GM12873 (cell line): ENCODE results near the gene DLGAP4.

Experiments
- CTCF ChIP-seq: IDR thresholded peaks from 2 replicates; pipeline ENCODE4 v1.5.1; 2012; ENCODE audit warnings: low read depth, mild to moderate bottlenecking, moderate library complexity, low read length, control low read depth; ENCODE audit not compliant: insufficient read depth; ENCODE audit errors: missing control alignments

DLGAP4 gene

DNA sequence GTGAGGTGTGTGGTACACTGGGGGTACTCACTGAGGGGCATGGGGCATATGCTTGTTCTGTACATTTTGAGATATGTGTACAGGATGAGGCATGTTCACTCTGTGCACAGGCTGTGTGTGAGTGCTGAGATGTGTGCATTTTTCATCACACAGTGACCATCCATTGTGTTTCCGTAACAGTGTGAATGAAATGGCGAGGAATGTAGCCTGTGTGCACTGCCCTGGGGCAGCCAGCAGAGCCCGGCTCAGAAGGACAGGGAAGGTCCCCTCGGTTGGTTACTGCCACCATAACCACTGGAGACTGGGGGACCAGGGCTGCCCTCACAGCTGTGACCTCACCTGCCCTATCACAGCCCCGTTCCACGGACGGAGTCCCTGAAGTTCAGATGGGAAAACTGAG lies 129.0 kb downstream of the DLGAP4 start:
- no peak for TF ChIP-seq CTCF

DNA sequence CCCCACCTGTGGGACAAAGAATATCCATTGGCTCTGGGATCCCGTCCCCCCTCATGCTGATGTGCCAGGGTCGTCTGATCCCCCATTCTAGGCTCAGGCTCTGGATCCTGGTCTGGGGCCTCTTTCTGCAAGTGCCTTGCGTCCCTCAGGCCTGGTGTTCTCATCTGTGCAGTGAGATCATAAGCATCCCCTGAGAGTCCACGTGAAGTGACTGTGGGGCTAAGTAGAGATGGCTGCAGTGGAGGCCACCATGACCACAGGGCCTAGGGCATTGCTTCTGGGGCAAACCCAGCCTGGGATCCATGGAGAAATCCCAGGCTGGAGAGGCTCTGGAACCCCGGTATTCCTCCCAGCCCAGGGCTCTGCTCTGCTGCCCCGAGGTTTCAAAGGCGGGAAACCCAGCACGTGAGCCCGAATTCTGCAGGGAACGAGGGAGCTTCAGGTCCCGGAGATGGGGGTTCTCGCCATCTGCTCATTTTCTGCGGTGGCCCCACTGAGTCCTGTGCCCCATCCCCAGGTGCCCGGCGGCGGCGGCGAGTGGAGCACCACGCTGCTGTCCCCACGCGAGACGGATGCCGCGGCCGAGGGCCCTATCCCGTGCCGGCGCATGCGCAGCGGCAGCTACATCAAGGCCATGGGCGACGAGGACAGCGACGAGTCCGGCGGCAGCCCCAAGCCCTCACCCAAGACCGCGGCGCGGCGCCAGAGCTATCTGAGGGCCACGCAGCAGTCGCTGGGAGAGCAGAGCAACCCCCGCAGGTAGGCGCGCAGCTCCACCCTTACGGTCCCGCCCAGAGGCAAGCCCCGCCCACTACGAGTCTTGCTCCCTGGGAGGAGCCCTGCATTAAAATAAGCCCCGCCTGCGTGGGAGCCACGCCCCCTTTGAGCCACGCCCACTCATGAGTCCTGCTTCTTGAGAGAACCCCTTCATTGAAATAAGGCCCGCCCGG lies 129.7 kb downstream of the DLGAP4 start:
- no peak for TF ChIP-seq CTCF

GRCh38 chr20:36439040-36439730 lies 133.0 kb downstream of the DLGAP4 start:
- TF ChIP-seq CTCF = peak; percentile 96

DNA sequence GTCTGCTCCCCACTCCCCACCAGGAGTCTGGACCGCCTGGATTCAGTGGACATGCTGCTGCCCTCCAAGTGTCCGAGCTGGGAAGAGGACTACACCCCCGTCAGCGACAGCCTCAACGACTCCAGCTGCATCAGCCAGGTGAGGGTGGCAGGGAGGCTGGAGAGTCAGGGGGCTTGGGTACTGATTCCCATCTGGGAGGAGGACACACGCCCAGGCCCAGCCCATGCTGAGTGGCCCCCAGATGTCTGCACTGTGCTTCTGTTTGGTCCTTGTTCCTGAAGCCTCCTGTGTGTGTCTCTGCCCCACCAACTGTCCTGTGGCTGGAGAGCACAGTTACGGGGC lies 133.6 kb downstream of the DLGAP4 start:
- TF ChIP-seq CTCF = no peak

GRCh38 chr20:36440370-36441026 lies 134.4 kb downstream of the DLGAP4 start:
- TF ChIP-seq CTCF = no peak

GRCh38 chr20:36441027-36441414 lies 134.9 kb downstream of the DLGAP4 start:
- no peak for TF ChIP-seq CTCF

DNA sequence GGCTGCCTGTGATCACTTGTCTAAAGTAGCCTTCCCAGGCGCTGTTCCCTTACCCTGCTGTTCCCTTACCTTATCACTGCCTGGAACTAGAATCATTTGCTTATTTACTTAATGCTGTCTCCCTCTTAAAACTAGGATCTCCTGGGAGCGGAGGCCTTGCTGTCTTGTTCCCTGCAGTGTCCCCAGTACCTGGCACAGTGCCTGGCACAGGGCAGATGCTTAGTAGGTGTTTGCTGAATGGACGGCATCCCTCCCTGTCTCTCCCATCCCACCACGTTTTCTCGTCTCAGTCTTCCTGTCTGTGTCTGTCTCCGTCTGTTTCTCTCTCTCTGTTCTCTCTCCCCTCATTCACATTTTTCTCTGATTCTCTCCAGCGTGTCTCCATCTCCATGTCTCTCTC lies 135.3 kb downstream of the DLGAP4 start:
- no peak for TF ChIP-seq CTCF
